ENCODE measurements around the gene TMEM182. TPM values are rescaled to one million over a fixed set of nuclear protein-coding genes. Genes with fewer than 3 reads are reported as not detected.

TMEM182 gene
- polyA plus RNA-seq, 1 donor (not counting 4 experiments of a cell fraction or from before 2014, with no cell fraction given), result 3.5 TPM

DNA sequence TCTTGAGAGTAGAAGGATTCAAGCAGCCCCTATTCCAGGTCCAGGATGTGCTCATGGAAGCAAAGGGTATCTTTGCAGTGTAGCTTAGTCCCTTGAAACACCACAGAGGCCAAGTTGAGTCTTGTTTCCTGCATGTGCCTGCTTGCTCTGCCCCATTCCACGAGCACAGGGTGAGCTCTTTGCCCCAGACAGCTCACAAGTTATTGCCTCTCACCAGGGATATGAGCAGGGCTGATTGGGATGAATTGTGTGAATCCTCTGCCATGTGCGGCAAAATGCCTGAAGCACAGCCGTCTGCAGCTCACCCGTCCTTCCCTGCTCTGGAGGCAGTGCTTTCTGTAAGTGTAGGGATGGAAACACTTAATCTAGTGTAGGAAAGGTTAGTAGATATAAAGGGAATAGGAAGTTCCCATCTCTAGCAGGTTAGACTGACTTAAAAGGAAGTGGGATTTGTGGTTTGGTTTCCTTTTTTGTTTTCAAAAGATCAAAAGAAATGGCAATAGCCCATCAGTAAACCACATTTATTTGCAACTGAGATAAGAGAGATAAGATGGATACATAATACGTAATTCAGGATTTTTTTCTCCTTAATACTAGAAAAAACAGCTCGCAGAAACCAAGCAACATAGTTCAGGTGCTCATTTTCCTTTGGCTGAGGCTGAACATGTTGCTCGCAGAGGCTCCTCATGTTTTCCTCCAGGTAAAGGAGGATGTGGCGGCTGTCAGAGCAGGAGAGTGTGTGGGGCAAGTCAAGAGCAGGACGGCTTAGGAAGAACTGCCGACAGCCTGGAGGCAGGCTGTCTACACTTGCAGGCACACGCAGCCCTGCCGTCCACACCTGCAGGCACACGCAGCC lies 41.4 kb downstream of the TMEM182 start:
- dilution Hi-C loops (cut with MboI; ENCODE audit: extremely low pct_ligation_motif_present, low sequenced_read_pairs), result no loop called here
- Histone ChIP-seq H3K79me2 (ENCODE audit: control insufficient read depth, insufficient read depth, low read length) (no peaks in the 10 kb centered on the region), H3K36me3 (ENCODE audit: control insufficient read depth in 2 of 2, extremely low read depth in 1 of 2, insufficient read depth in 2 of 2, low read length in 2 of 2) (no peaks in the 10 kb centered on the region), H3K27me3 (ENCODE audit: control insufficient read depth, extremely low read depth, insufficient read depth, low read length) (no peaks in the 10 kb centered on the region), H3K27ac (ENCODE audit: control insufficient read depth, insufficient read depth, low read length) (no peak overlapping the region), H2AFZ (ENCODE audit: control insufficient read depth, low read length) (no peak overlapping the region), H3K9me1 (ENCODE audit: control insufficient read depth, extremely low read depth, insufficient read depth, low read length) (no peaks in the 10 kb centered on the region), H4K20me1 (ENCODE audit: control insufficient read depth, extremely low read depth, insufficient read depth, low read length) (no peaks in the 10 kb centered on the region), H3K4me1 (ENCODE audit: control insufficient read depth, extremely low read depth, insufficient read depth, low read length) (peaks cover 6% of the 10 kb centered on the region), H3K4me2 (ENCODE audit: control insufficient read depth, extremely low read depth, insufficient read depth, low read depth, low read length) (peak overlapping the region; percentile 18), H3K9ac (ENCODE audit: control insufficient read depth, extremely low read depth, insufficient read depth, low read length) (no peak overlapping the region), H3K9me3 (ENCODE audit: control insufficient read depth, low read depth, low read length) (peaks cover 14% of the 10 kb centered on the region), H3K4me3 (ENCODE audit: control insufficient read depth in 2 of 3, extremely low read depth in 1 of 3, insufficient read depth in 2 of 3, low read depth in 1 of 3, low read length in 3 of 3) (no peak overlapping the region)
- FAIRE-seq, result no peak
- no peak for DNase-seq (ENCODE audit: low read depth, low spot score)
- TF ChIP-seq, protein P1, sequence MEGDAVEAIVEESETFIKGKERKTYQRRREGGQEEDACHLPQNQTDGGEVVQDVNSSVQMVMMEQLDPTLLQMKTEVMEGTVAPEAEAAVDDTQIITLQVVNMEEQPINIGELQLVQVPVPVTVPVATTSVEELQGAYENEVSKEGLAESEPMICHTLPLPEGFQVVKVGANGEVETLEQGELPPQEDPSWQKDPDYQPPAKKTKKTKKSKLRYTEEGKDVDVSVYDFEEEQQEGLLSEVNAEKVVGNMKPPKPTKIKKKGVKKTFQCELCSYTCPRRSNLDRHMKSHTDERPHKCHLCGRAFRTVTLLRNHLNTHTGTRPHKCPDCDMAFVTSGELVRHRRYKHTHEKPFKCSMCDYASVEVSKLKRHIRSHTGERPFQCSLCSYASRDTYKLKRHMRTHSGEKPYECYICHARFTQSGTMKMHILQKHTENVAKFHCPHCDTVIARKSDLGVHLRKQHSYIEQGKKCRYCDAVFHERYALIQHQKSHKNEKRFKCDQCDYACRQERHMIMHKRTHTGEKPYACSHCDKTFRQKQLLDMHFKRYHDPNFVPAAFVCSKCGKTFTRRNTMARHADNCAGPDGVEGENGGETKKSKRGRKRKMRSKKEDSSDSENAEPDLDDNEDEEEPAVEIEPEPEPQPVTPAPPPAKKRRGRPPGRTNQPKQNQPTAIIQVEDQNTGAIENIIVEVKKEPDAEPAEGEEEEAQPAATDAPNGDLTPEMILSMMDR (optimal IDR thresholded peaks at IDR 0.05 in 1 of 3, IDR thresholded peaks at IDR 0.05 in 1 of 3, conservative IDR thresholded peaks at IDR 0.05 in 1 of 3; ENCODE audit: extremely low read depth in 1 of 3, insufficient read depth in 2 of 3, low read length in 3 of 3), result no peak
- no peak for TF ChIP-seq EZH2 (IDR thresholded peaks at IDR 0.05; ENCODE audit: low read length)

DNA sequence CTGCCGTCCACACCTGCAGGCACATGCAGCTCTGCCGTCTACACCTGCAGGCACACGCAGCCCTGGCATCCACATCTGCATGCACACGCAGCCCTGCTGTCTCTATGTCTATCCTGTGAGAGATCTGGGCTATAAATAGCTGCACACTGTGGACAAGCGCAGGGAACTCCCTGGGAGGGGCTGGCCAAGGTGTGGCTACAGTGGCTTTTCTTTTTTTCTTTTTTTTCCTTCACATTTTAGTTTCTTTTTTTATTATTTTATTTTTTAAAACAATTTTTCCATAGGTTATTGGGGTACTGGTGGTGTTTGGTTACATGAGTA lies 42.0 kb downstream of the TMEM182 start:
- no peaks in the 10 kb centered on the region for H3K79me2 ChIP-seq (ENCODE audit: control insufficient read depth, insufficient read depth, low read length)
- no peak overlapping the region for H3K27ac ChIP-seq (ENCODE audit: control insufficient read depth, insufficient read depth, low read length)
- H3K4me2 ChIP-seq (ENCODE audit: control insufficient read depth, extremely low read depth, insufficient read depth, low read depth, low read length), result no peak overlapping the region
- no peaks in the 10 kb centered on the region for H3K9me1 ChIP-seq (ENCODE audit: control insufficient read depth, extremely low read depth, insufficient read depth, low read length)
- H3K27me3 ChIP-seq (ENCODE audit: control insufficient read depth, extremely low read depth, insufficient read depth, low read length), result no peaks in the 10 kb centered on the region
- FAIRE-seq, result no peak
- H2AFZ ChIP-seq (ENCODE audit: control insufficient read depth, low read length), result no peak overlapping the region
- dilution Hi-C loops (cut with MboI; ENCODE audit: extremely low pct_ligation_motif_present, low sequenced_read_pairs), result no loop called here
- DNase-seq (ENCODE audit: low read depth, low spot score), result no peak
- H4K20me1 ChIP-seq (ENCODE audit: control insufficient read depth, extremely low read depth, insufficient read depth, low read length), result no peaks in the 10 kb centered on the region
- H3K4me3 ChIP-seq (ENCODE audit: control insufficient read depth in 2 of 3, extremely low read depth in 1 of 3, insufficient read depth in 2 of 3, low read depth in 1 of 3, low read length in 3 of 3), result no peak overlapping the region
- H3K36me3 ChIP-seq (ENCODE audit: control insufficient read depth in 2 of 2, extremely low read depth in 1 of 2, insufficient read depth in 2 of 2, low read length in 2 of 2), result no peaks in the 10 kb centered on the region
- no peak for TF ChIP-seq EZH2 (IDR thresholded peaks at IDR 0.05; ENCODE audit: low read length)
- TF ChIP-seq, protein P1 (optimal IDR thresholded peaks at IDR 0.05 in 1 of 3, IDR thresholded peaks at IDR 0.05 in 1 of 3, conservative IDR thresholded peaks at IDR 0.05 in 1 of 3; ENCODE audit: extremely low read depth in 1 of 3, insufficient read depth in 2 of 3, low read length in 3 of 3), result no peak
- no peak overlapping the region for H3K9ac ChIP-seq (ENCODE audit: control insufficient read depth, extremely low read depth, insufficient read depth, low read length)
- peaks cover 14% of the 10 kb centered on the region for H3K9me3 ChIP-seq (ENCODE audit: control insufficient read depth, low read depth, low read length)
- H3K4me1 ChIP-seq (ENCODE audit: control insufficient read depth, extremely low read depth, insufficient read depth, low read length), result peaks cover 6% of the 10 kb centered on the region

Measured in keratinocyte (primary cell).